GM10266 (cell line): ENCODE measurements around the gene COMT.

Source experiments
- DNase-seq: peaks from one replicate; pipeline ENCODE4 v3.0.0; 2012; ENCODE audit errors: extremely low spot score
- CTCF ChIP-seq: IDR thresholded peaks from 2 replicates; pipeline ENCODE4 v1.5.1; 2012; ENCODE audit warnings: mild to moderate bottlenecking, low read depth; ENCODE audit not compliant: control insufficient read depth, insufficient read depth; ENCODE audit errors: missing control alignments

The COMT gene

GRCh38 chr22:19991395-19991644, 49.7 kb downstream of the COMT start:
- DNase-seq, result no peak
- TF ChIP-seq CTCF, result no peak

- DNase-seq, result no peak
- no peak for TF ChIP-seq CTCF
Measured at GRCh38 chr22:19991645-19992451, 50.3 kb downstream of the COMT start.

- no peak for DNase-seq
- no peak for TF ChIP-seq CTCF
Measured at GRCh38 chr22:19992481-19992911, 50.9 kb downstream of the COMT start.

GRCh38 chr22:19992921-19993355, 51.4 kb downstream of the COMT start:
- no peak for TF ChIP-seq CTCF
- DNase-seq, result no peak

- DNase-seq, result no peak
- TF ChIP-seq CTCF, result no peak
Measured at GRCh38 chr22:19993926-19994325, 52.4 kb downstream of the COMT start.

GRCh38 chr22:19994851-19995610, 53.5 kb downstream of the COMT start:
- DNase-seq, result no peak
- no peak for TF ChIP-seq CTCF
